ENCODE data around the gene DNAH8. TPM values are rescaled to one million over a fixed set of nuclear protein-coding genes. Genes with fewer than 3 reads are reported as not detected.

The DNAH8 gene
- total RNA-seq, 1 experiment from 2014 or later: 0.15 TPM

- DNase-seq (peak; percentile 44), ATAC-seq (peak; percentile 42)
- POLR2A ChIA-PET (ENCODE audit: unreplicated experiment): no interaction called here
- no peaks in the 10 kb centered on the region for H3K9me2 ChIP-seq (replicated peaks; ENCODE audit: low read length)
- BruUV-seq (replicated peaks): no TSS peak
- H3K27ac ChIP-seq (ENCODE audit: low read length): no peak overlapping the region
- no peak overlapping the region for H3K9ac ChIP-seq (ENCODE audit: low read length)
- H3F3A ChIP-seq (ENCODE audit: low read length, unreplicated experiment): no peaks in the 10 kb centered on the region
- H3K4me3 ChIP-seq (ENCODE audit: low read length): no peak overlapping the region
- H3K4me1 ChIP-seq (ENCODE audit: insufficient read depth, low read length): peaks cover 17% of the 10 kb centered on the region
- 0 out of 2 replicates have a peak overlapping the region, but pooled peaks have one; percentile 9 for H3K4me2 ChIP-seq (ENCODE audit: low read length)
- no peak overlapping the region for H2AFZ ChIP-seq (ENCODE audit: low read length)
- CTCF ChIA-PET: interaction anchor here (1.1 kb wide), 1 partner anchor 331 kb away, joined by 3 read pairs; no protein-coding TSS in a partner anchor
- no peaks in the 10 kb centered on the region for H3K9me3 ChIP-seq (ENCODE audit: low read length)
- H3K79me2 ChIP-seq (ENCODE audit: low read length): no peaks in the 10 kb centered on the region
- H3K27me3 ChIP-seq (ENCODE audit: low read length): peaks cover 47% of the 10 kb centered on the region
- H3K36me3 ChIP-seq (ENCODE audit: low read depth, low read length): no peaks in the 10 kb centered on the region
- intact Hi-C loops (cut with micrococcal nuclease): loop anchor here (5.0 kb wide), 1 partner anchor 188 kb away; no protein-coding TSS in a partner anchor
- no peaks in the 10 kb centered on the region for H4K20me1 ChIP-seq (ENCODE audit: low read length)
- TF ChIP-seq EZH2 (IDR thresholded peaks at IDR 0.05; ENCODE audit: low read length, unreplicated experiment) (no peak), EZH2phosphoT487 (IDR thresholded peaks at IDR 0.05; ENCODE audit: borderline replicate concordance, low read length) (no peak), CTCF (conservative IDR thresholded peaks at IDR 0.05; ENCODE audit: low read depth, low read length) (no peak)
These were observed 259.5 kb downstream of the DNAH8 start for GRCh38 chr6:38974389-38975151.

GRCh38 chr6:38975621-38976049 lies 260.5 kb downstream of the DNAH8 start:
- Histone ChIP-seq H3K9me3 (ENCODE audit: low read length) (no peaks in the 10 kb centered on the region), H4K20me1 (ENCODE audit: low read length) (no peaks in the 10 kb centered on the region), H3K27me3 (ENCODE audit: low read length) (peaks cover 54% of the 10 kb centered on the region), H3K4me1 (ENCODE audit: insufficient read depth, low read length) (peaks cover 17% of the 10 kb centered on the region), H3K4me2 (ENCODE audit: low read length) (no peak overlapping the region), H3F3A (ENCODE audit: low read length, unreplicated experiment) (no peaks in the 10 kb centered on the region), H3K9me2 (replicated peaks; ENCODE audit: low read length) (no peaks in the 10 kb centered on the region), H2AFZ (ENCODE audit: low read length) (no peak overlapping the region), H3K79me2 (ENCODE audit: low read length) (no peaks in the 10 kb centered on the region), H3K4me3 (ENCODE audit: low read length) (no peak overlapping the region), H3K36me3 (ENCODE audit: low read depth, low read length) (no peaks in the 10 kb centered on the region), H3K27ac (ENCODE audit: low read length) (no peak overlapping the region), H3K9ac (ENCODE audit: low read length) (no peak overlapping the region)
- ChIA-PET CTCF (no interaction called here), POLR2A (ENCODE audit: unreplicated experiment) (no interaction called here)
- intact Hi-C loops (cut with micrococcal nuclease): no loop called here
- TF ChIP-seq EZH2 (IDR thresholded peaks at IDR 0.05; ENCODE audit: low read length, unreplicated experiment) (no peak), EZH2phosphoT487 (IDR thresholded peaks at IDR 0.05; ENCODE audit: borderline replicate concordance, low read length) (no peak)
- DNase-seq (peak; percentile 36), ATAC-seq (no peak)
- no TSS peak for BruUV-seq (replicated peaks)

GRCh38 chr6:38976051-38976450 lies 260.9 kb downstream of the DNAH8 start:
- H4K20me1 ChIP-seq (ENCODE audit: low read length): no peaks in the 10 kb centered on the region
- H3K27ac ChIP-seq (ENCODE audit: low read length): no peak overlapping the region
- ATAC-seq (no peak), DNase-seq (no peak)
- no peaks in the 10 kb centered on the region for H3K79me2 ChIP-seq (ENCODE audit: low read length)
- TF ChIP-seq CTCF (conservative IDR thresholded peaks at IDR 0.05; ENCODE audit: low read depth, low read length) (no peak), EZH2 (IDR thresholded peaks at IDR 0.05; ENCODE audit: low read length, unreplicated experiment) (no peak), EZH2phosphoT487 (IDR thresholded peaks at IDR 0.05; ENCODE audit: borderline replicate concordance, low read length) (no peak)
- intact Hi-C loops (cut with micrococcal nuclease): no loop called here
- H3K4me1 ChIP-seq (ENCODE audit: insufficient read depth, low read length): peaks cover 17% of the 10 kb centered on the region
- H3K9me3 ChIP-seq (ENCODE audit: low read length): no peaks in the 10 kb centered on the region
- no TSS peak for BruUV-seq (replicated peaks)
- ChIA-PET POLR2A (ENCODE audit: unreplicated experiment) (no interaction called here), CTCF (no interaction called here)
- no peak overlapping the region for H3K4me3 ChIP-seq (ENCODE audit: low read length)
- H2AFZ ChIP-seq (ENCODE audit: low read length): no peak overlapping the region
- H3F3A ChIP-seq (ENCODE audit: low read length, unreplicated experiment): no peaks in the 10 kb centered on the region
- no peak overlapping the region for H3K9ac ChIP-seq (ENCODE audit: low read length)
- no peak overlapping the region for H3K4me2 ChIP-seq (ENCODE audit: low read length)
- no peaks in the 10 kb centered on the region for H3K36me3 ChIP-seq (ENCODE audit: low read depth, low read length)
- no peaks in the 10 kb centered on the region for H3K9me2 ChIP-seq (replicated peaks; ENCODE audit: low read length)
- peaks cover 54% of the 10 kb centered on the region for H3K27me3 ChIP-seq (ENCODE audit: low read length)
